ENCODE data around the gene AQP11.
A peak's percentile ranks its signal among the peaks of the same experiment; 100 is the strongest.
"Not testable (repeated sequence)": the region's sequence is repeated elsewhere in the genome, so short reads cannot be mapped to it uniquely, and the experiment has no call there.

AQP11 gene

GRCh38 chr11:77589521-77590193, at the start of gene AQP11:
TSS of gene AQP11 (plus strand) at chr11:77589953. CDS start at chr11:77589993, 40 bp downstream.
- DNase-seq (ENCODE audit: low spot score): peak; percentile 57

DNA sequence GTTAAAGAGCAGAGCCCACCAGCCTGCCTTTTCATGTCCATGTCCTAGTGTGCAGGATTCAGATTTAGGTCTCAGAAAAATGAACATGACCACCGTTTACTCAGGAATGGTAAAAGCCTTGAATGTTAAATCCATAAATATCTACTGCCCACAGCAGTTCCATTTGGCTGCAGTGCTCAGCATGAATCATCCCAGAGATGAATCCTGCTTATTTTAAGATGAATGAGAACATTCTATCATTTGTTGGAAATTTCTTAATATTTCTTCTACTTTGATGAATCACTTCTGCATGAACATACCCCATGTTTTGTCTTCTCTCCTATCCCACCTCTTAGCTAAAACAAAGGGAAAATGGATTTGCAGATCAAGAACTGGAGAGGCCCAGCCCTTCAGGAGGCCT, 47.5 kb upstream of the AQP11 start:
- DNase-seq (ENCODE audit: low spot score): no peak

GRCh38 chr11:77547047-77547836, 42.5 kb upstream of the AQP11 start:
- no peak for DNase-seq (ENCODE audit: low spot score)

DNA sequence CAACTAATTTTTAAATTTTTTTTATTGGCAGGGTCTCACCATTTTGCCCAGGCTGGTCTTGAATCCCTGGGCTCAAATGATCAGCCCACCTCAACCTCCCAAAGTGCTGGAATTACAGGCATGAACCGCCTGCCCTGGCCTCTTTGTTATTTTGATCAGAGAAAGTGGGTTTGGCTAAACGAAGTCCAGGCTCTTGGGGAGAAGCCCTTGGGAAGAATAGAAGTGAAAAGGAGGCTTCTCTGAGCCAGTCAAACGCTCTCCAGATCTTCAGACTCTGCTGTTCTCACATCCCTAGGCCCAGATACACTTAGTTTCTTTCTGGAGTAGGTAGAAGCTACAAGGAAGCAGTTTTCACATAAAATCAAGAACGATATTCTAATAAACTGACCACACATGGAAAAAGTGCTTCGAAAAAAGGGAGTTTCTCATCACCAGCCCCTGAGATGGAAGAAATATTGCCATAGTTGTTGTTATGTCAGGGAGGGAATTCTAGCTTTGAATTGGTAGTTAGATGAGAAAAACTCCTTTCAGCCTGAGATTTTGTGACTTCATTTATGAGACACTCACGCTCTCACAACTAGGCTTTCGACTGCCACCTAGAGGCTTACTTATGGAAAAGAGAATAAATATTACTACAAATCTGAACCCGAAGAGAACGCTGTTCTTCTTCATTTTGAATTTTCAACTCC, 41.7 kb upstream of the AQP11 start:
- peak; percentile 56 for DNase-seq (ENCODE audit: low spot score)

DNA sequence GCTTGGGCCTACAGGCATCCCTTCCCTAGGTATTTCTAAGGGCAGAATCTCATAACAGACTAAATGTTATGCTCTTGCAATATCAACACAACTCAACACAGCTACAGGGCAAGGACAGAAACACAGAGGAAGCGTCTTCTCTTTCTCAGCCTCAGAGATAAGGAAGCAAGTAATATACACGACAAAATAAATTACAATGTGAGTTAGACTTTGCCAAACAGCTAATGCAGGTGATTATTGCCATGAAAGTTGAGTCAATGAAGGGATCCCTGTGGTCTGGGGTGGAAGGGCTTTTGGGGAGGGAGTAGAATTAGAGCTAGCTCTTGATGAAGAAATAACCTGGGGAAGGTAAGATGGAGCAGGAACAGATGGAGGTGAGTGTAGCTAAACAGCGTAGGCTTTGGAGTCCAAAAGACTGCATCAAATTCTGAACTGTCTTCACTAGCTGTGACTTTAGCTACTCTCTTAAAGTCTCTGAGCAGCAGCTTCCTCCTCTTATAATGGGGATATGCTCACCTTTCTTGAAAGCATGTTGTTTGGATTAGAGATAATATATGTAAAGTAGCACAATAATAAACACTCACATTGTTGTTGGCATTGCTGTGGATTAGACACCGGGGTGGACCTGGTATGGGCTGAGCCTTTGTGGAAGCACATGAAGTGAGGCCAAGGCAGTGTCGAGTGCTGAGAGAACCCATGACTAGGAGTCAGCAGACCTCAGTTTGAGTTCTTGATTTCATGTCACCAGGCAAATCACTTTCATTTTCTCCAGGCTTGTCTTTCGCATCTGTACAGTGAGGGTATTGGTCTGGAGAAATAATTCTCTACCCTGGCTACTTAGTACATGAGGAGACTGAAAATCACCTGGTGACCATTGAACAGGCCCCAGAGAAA, 41.0 kb upstream of the AQP11 start:
- no peak for DNase-seq (ENCODE audit: low spot score)

DNA sequence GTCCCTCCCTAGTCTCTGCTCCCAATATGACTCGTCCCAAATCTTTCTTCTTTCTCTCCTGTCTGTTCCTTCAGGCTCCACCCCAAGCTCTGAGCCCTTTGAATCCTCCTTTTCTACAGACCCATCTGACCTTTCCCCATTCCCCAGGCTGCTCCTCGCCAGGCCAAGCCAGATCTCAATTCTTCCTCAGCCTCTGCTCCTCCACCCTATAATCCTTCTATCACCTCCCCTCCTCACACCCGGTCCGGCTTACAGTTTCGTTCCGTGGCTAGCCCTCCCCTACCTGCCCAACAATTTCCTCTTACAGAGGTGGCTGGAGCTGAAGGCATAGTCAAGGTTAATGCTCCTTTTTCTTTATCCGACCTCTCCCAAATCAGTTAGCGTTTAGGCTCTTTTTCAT, 38.3 kb upstream of the AQP11 start:
- DNase-seq (ENCODE audit: low spot score): not testable (repeated sequence)

GRCh38 chr11:77557553-77557952, 32.2 kb upstream of the AQP11 start:
- DNase-seq (ENCODE audit: low spot score): no peak

- no peak for DNase-seq (ENCODE audit: low spot score)
Observed at GRCh38 chr11:77558380-77558779, 31.4 kb upstream of the AQP11 start.

GRCh38 chr11:77559686-77560401, 29.9 kb upstream of the AQP11 start:
- DNase-seq (ENCODE audit: low spot score): no peak

DNA sequence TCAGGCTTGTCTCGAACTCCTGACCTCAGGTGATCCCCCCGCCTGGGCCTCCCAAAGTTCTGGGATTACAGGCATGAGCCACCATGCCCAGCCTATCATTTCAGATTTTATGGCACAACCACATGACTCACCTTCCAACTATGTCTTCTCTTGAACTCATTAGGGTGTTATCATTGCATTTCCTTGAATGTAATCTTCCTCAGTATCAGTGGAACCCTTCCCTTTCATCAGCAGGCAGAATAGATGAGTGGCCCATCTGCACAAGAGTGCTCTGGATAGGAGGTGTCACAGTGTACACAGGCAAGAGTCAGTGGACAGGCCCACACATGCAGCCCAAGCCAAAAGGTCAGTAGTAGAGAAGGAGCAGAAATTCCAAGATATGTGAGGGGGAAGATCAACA, 29.1 kb upstream of the AQP11 start:
- no peak for DNase-seq (ENCODE audit: low spot score)

DNA sequence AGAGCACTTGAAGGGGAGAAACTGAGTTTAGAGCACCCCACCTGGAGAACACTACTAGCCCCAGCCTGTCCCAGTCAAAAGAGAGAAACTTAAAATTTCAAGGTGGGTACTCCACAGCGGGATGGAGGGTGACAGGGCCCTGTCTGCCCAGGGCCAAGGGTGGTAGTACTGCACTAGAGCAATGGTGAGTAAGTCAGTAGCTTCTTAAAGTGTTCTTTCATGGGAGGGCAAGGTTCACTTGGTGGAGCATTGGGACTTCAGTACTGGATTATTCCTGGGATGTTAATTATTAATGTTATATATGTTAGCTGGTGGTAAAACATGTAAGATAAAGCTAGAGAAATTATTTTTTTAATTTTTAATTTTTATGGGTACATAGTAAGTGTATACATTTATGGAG, 28.5 kb upstream of the AQP11 start:
- no peak for DNase-seq (ENCODE audit: low spot score)

GRCh38 chr11:77568306-77568705, 21.4 kb upstream of the AQP11 start:
- no peak for DNase-seq (ENCODE audit: low spot score)

GRCh38 chr11:77568916-77569675, 20.7 kb upstream of the AQP11 start:
- DNase-seq (ENCODE audit: low spot score): no peak

DNA sequence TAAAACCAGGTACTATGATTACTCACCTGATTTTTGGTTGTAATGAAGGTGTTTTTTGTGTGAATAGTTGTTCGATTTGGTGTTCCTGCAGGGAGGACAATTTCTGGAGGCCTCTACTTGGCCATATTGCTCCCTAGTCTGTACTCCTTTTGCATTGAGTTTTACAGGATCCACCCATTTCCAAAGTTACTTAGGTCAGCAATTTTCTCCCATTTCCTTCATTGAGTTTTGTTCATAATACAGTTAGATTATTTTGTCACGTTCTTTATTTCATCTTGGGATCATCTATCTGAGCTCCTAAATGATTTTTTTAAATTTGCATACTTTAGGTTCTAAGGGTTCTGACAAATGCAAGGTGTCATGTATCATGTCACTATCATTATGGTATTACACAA, 20.1 kb upstream of the AQP11 start:
- DNase-seq (ENCODE audit: low spot score): no peak

DNA sequence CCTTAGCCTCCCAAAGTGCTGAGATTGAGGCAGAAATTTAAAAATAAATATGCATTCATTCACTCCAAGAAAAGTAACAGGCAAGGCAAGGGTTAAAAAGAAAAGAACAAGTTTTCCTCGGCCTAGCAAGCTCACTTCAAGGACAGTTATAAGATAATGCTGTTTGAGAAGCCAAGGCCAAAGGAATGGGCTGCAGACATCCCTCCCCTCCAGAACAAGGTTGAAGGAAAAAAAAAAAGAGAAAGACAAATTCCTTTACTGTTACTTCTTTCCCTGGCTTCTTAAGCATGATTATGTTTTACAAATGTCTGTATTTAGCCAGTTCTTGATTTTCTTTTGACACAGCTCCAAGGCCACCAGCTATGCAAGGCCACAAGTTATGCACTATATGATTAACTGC, 18.9 kb upstream of the AQP11 start:
- not testable (repeated sequence) for DNase-seq (ENCODE audit: low spot score)

- DNase-seq (ENCODE audit: low spot score): not testable (repeated sequence)
Observed at GRCh38 chr11:77575428-77575827, 14.3 kb upstream of the AQP11 start.

- DNase-seq (ENCODE audit: low spot score): no peak
Observed at GRCh38 chr11:77580712-77581337, 8.9 kb upstream of the AQP11 start.

GRCh38 chr11:77589181-77589520, 602 bp upstream of the AQP11 start:
- DNase-seq (ENCODE audit: low spot score): no peak

GRCh38 chr11:77590194-77590782, 535 bp downstream of the AQP11 start:
- DNase-seq (ENCODE audit: low spot score): no peak

- DNase-seq (ENCODE audit: low spot score): no peak
Observed at GRCh38 chr11:77592727-77593126, 3.0 kb downstream of the AQP11 start.
